Measurements from ENCODE around the gene ZDHHC7.

- TF ChIP-seq CTCF (IDR thresholded peaks at IDR 0.05): no peak
- no peak for TF ChIP-seq POLR2A (IDR thresholded peaks at IDR 0.05)
Observed at GRCh38 chr16:84964386-84965128, 46.8 kb downstream of the ZDHHC7 start.

Data from heart left ventricle (tissue), 13 donors.